Left cardiac atrium (tissue), 4 donors: Measurements from ENCODE around the gene KRTAP5-1. TPM values are rescaled to one million over a fixed set of nuclear protein-coding genes. Genes with fewer than 3 reads are reported as not detected.
"Not testable (repeated sequence)": the region's sequence is repeated elsewhere in the genome, so short reads cannot be mapped to it uniquely, and the experiment has no call there.

Source experiments
- ATAC-seq, 2 donors: fragments of 200-7000 bp; cut with Tn5 transposase; one replicate each; pipeline ENCODE4 v1.9.1; 2020; ENCODE audit warnings: mild to moderate bottlenecking in 2 of 2, moderate library complexity in 2 of 2
- DNase-seq: peaks from one replicate; pipeline ENCODE4 v3.0.0-alpha.2; 2020
- intact Hi-C, 2 donors: fragments of 100-400 bp; cut with DNase I; formaldehyde crosslinking; loops; one replicate each; pipeline versions ENCODE4 v1.14.1 to v1.15.1; 2022 to 2023
- long read RNA-seq: library from polyadenylated mRNA; unstranded; transcript quantifications from one replicate; pipeline ENCODE4 v2.0.0, GENCODE V29; 2021
- total RNA-seq, 2 donors: library from RNA; stranded (reverse); fragmentation: NEBNext Ultra II Directional; extraction: Animal tissue kit (Norgen Biotek cat#: 25700); gene quantifications; one replicate each; pipeline ENCODE4 v1.2.1, GENCODE V29; 2021
- donor health status: DM: no; HTN: yes; CAD: no.
- donor health status: DM: no; HTN: yes; CAD: no; lungs with severe emphysema.
- donor health status: DM: yes; HTN: yes; CAD: no.
- donor health status: Dilated cardiomyopathy.

KRTAP5-1 gene, protein sequence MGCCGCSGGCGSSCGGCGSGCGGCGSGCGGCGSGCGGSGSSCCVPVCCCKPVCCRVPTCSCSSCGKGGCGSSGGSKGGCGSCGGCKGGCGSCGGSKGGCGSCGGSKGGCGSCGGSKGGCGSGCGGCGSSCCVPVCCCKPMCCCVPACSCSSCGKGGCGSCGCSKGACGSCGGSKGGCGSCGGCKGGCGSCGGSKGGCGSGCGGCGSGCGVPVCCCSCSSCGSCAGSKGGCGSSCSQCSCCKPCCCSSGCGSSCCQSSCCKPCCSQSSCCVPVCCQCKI
- not detected for total RNA-seq
- long read RNA-seq = 0 reads

DNA sequence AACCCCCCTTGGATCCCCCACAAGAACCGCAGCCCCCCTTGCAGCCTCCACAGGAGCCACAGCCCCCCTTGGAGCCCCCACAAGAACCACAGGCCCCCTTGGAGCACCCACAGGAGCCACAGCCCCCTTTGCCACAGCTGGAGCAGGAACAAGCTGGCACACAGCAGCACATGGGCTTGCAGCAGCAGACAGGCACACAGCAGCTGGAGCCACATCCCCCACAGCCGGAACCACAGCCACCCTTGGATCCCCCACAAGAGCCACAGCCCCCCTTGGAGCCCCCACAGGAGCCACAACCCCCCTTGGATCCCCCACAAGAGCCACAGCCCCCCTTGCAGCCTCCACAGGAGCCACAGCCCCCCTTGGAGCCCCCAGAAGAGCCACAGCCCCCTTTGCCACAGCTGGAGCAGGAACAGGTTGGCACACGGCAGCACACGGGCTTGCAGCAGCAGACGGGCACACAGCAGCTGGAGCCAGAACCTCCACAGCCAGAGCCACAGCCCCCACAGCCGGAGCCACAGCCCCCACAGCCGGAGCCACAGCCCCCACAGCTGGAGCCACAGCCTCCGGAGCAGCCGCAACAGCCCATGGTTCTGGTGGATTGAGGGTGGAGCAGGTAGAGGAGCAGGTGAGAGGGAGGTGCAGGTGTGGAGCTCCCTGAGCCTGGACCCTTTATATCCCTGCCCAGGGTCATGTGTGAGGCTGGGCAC, at the start of gene KRTAP5-1:
TSS of gene KRTAP5-1 (minus strand) at position 623 of the 710 bp plus-strand sequence. CDS start at position 589, 34 bp downstream.
- ATAC-seq, intact Hi-C loops, DNase-seq: not testable (repeated sequence)

DNA sequence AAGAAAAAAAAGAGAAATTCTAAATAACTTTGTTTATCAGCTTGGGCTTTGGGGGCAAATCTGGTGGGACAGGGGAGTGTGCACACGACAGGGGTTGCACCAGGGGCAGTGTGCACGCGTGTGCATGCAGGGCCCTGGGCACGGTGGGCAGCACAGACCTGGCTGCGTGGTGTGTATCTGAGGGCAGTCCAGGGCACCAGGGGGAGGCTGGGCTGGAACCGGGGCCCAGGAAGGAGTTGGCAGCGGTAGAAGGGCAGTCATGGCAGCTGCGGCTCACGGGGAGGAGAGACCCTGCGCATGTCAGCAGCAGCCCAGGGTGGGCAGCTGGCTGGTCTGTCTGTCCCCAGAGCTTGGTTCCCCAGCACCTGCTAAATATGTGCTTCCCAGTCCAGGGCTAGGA, 48.8 kb upstream of the KRTAP5-1 start:
- ATAC-seq (no peak), DNase-seq (no peak)
- intact Hi-C loops = no loop called here

DNA sequence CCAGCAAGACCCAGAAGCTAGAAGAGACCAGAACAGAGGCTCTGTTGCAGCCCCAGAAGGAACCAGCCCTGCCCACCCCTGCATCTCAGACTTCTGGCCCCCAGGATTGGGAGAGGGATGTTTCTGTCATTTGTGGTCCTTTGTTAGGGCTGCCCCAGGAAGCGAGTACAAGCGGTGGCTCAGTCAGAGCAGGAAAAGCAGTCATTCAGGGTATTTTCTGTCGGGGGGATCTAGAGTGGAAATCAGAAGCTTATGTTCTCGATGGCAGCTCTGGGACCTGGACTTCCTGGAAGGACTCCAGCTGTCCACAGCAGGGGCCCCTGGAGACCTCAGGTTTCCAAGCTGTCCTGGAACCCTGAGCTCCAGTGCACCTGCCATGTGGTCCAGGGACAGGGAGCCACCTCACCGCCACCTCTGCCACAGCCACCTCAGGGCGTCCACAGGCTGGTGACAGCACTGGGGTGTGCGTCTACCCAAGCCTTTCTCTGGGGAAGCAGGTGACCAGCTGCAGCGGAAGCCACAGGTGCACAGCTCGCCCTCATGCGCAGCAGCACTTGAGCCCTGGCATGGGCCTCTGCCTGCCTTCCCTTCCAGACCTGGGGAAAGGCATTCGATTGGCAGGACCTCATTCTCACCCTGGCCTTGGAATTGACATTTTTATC, 47.1 kb upstream of the KRTAP5-1 start:
- DNase-seq (no peak), ATAC-seq (no peak)
- intact Hi-C loops = no loop called here

DNA sequence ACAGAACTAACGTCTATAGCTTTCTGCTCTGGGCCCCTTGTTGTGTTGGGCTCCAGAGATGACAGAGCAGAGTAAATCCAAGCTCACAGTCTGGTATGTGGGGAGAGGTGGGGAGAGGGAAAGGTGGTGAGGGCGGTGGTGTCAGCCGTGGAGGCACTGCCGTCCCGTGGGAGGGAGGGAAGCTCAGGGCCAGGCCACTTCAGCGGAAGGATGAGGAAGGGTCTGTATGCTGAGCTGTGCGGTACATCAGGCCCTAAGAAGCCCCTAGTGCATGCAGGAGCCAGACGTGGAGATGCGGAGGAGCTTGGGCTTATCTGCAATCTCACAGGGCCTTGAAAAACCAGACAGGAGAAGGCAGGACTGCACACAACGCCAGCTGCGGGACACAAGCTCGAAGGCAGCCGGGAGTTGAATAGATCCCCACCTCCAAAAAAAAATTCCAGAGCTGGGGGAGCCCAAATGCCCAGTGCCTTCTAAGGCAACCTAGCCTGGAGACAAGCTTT, 46.0 kb upstream of the KRTAP5-1 start:
- intact Hi-C loops = no loop called here
- no peak for ATAC-seq

DNA sequence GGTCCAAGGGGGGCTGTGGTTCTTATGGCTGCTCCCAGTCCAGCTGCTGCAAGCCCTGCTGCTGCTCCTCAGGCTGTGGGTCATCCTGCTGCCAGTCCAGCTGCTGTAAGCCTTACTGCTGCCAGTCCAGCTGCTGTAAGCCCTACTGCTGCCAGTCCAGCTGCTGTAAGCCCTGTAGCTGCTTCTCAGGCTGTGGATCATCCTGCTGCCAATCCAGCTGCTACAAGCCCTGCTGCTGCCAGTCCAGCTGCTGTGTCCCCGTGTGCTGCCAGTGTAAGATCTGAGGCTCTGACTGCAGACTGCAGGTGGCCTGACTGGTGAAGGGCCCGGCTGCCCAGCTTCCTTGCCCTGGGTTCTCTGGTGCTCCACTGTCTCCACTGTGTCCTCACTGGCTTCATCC, 45.2 kb upstream of the KRTAP5-1 start:
- ATAC-seq (no peak), DNase-seq (no peak)
- intact Hi-C loops = no loop called here

More for the DNA sequence above, 46.0 kb upstream of the KRTAP5-1 start:
- DNase-seq = no peak

DNA sequence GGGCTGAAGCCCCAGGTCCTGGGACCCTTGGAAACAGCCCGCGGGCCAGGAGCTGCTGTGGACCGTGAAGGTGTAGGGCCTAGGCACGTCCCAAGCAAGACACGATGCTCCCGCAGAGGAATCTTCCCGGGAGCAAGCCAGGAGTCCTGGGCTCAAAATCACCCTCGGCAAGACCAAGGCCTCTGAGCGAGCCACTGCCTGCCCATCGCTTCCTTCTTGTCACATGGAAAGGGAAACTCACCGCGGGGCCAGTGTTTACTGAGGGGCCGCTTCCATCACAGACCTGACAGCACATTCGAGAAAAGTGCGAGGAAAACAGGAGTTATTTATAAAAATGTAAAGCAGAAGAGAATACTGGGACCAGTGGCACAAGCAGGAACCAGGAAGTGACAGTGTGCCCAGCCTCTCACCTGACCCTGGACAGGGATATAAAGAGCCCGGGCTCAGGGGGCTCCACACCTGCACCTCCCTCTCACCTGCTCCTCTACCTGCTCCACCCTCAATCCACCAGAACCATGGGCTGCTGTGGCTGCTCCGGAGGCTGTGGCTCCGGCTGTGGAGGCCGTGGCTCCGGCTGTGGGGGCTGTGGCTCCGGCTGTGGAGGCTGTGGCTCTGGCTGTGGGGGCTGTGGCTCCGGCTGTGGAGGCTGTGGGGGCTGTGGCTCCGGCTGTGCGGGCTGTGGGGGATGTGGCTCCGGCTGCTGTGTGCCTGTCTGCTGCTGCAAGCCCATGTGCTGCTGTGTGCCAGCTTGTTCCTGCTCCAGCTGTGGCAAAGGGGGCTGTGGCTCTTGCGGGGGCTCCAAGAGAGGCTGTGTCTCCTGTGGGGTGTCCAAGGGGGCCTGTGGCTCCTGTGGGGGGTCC, 44.5 kb upstream of the KRTAP5-1 start, which contains the start of gene KRTAP5-5:
TSS of gene KRTAP5-5 (plus strand) at position 450 of the 860 bp plus-strand sequence. CDS start at position 516, 66 bp downstream.
- DNase-seq (no peak), ATAC-seq (no peak)
- intact Hi-C loops = loop anchor here in 1 of 2 donors (5.0 kb wide), 1 partner anchor 82 kb away; no protein-coding TSS in a partner anchor

DNA sequence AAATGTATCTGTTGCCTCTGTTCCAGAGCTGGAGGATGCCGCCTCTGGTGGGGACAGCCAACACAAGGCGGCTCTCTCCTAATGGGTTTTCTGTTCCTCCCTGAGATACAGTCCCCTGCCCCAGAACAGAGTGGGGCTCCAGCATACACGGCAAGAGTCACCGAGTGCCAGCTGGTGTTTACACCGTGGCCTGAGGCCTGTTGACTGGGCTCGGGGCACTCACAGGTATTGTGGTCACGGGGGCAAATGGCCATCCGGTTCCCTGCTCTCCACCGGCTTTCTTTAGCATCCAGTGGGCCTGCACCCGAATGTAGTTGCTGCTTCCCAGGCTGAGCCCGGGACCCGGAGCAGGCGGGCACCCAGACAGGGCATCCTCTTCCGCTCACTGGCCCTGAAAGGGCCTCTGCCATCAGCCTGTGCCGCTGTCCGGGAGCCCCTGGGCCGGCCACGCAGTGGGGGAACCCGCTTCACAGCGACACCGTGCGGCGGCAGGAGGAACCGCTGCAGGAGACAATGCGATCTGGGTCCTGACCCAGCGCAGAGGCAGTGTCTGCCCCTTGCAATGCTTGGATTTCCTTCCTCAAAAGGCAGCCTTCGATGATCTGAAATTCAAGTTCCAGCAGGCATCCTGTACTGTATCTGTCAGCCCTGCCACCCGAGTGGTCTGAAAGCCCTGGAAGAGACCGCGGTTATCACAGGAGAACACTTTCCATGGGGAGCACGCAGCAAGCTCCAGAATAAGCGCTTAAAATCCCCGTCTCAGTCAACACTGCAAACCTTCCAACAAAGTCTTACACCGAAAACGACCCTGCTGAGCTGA, 43.6 kb upstream of the KRTAP5-1 start:
- ATAC-seq (peak; percentile 67 to 90), DNase-seq (peak; percentile 58)
- intact Hi-C loops = loop anchor here in 1 of 2 donors (5.0 kb wide), 1 partner anchor 81 kb away; no protein-coding TSS in a partner anchor

DNA sequence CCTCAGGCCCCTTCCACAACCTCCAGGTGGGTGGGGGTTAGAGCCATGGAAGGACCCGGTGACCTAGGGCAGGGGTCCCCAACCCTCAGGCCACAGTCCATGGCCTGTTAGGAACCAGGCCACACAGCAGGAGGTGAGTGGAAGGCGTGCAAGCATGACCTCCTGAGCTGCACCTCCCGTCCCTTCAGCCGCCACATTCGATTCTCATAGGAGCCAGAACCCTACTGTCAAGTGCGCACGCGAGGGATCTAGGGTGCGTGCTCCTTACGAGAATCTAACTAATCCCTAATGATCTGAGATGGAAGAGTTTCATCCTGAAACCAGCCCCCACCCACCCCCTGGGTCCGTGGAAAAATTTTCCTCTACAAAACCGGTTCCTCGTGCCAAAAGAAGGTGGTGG, 40.5 kb upstream of the KRTAP5-1 start:
- ATAC-seq (no peak), DNase-seq (no peak)
- intact Hi-C loops = loop anchor here in 1 of 2 donors (5.0 kb wide), 1 partner anchor 78 kb away; no protein-coding TSS in a partner anchor

DNA sequence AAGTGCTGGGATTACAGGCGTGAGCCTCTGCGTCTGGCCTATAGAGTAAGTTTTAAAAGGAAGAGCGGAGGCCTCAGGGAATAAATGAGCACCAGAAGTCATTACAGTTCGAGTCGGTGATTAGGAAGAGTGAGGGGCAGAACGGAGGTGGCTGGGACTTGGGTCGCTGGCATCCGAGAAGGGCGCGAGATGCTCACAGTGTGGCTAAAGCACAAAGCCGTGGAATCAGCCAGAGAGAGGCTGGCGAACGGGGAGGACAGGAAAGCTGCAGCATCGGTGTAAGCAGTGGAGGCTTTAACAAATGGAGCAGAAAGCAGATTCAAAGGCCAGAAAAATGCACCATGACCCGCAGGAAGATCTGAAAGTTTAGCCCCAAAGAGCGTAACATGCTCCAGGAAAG, 39.5 kb upstream of the KRTAP5-1 start:
- intact Hi-C loops = loop anchor here in 1 of 2 donors (5.0 kb wide), 1 partner anchor 77 kb away; no protein-coding TSS in a partner anchor
- ATAC-seq = no peak
- no peak for DNase-seq

DNA sequence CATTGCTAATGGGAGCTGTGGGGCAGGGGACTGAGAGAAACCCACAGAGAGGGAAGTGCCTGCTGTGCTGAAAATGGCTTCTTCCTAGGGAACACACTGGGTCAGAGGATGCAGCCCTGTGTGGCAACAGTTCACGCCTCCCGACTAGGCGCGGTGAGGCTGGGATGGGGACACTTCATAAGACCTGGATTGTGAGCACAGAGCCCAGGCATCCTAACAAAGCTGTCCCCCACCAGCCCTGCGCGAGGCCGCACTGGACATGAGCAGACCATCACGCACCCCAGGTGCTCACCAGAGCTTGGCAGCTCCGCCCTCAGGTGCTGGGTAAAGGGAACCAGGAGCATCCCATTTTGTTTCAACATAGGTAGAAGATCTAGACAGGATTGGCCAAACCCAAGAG, 38.6 kb upstream of the KRTAP5-1 start:
- ATAC-seq (no peak), DNase-seq (no peak)
- intact Hi-C loops = no loop called here

DNA sequence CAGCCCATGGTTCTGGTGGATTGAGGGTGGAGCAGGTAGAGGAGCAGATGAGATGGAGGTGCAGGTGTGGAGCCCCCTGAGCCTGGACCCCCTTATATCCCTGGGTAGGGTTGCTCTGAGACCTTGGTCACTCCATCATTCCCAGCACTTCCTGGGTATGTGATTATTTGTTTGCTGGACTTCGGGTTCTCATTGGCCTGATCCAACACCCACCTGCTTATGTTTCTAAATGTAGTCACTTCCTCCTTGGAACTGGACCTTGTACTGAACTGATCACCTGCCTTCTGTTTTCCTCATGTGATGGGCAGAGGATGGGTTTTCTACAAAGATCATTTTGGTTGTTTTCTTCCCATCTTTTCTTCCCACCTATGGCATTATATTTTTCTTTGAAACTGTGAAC, 37.0 kb upstream of the KRTAP5-1 start, which contains the start of gene KRTAP5-4:
TSS of gene KRTAP5-4 (minus strand) at position 53 of the 400 bp plus-strand sequence. CDS start at position 8, 45 bp downstream.
- ATAC-seq (no peak), DNase-seq (no peak)
- intact Hi-C loops = no loop called here

DNA sequence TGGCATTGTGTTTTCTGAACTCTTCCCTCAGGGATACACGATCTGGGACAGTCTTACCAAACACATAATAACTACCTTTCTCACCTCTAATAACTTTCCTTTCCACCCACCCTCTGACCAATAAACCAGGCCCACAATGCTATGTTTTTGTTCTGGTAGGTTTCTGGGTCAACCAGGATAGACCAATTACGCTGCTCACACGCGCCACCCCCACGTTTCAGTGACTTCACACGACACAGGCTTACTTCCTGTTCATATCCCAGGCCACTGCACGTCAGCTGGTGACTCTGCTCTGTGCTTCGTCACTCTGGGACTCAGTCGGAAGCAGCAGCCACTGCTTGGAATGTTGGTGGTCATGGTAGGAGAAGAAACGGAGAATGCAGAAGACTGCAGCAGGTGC, 34.4 kb upstream of the KRTAP5-1 start:
- intact Hi-C loops = no loop called here
- DNase-seq = no peak
- ATAC-seq = no peak

DNA sequence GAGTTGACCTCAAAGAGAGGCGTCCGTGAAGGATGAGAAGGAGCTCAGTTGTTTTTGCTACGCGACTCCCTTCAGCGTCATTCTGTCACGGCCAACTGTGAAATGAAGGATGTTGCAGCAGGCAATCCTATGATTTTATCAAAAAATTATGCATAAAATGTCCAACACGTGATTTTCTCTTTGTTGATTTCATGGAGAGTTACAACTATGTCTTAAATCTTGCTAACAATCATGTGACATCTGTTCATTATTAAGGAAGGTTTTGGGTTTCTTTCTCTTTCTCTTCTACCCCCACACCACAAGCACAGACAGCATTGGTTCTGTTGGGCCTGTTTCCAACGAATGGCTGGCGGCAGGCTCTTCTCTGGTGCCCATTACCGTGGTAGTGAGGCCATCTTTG, 33.1 kb upstream of the KRTAP5-1 start:
- intact Hi-C loops = no loop called here
- ATAC-seq (no peak), DNase-seq (no peak)

DNA sequence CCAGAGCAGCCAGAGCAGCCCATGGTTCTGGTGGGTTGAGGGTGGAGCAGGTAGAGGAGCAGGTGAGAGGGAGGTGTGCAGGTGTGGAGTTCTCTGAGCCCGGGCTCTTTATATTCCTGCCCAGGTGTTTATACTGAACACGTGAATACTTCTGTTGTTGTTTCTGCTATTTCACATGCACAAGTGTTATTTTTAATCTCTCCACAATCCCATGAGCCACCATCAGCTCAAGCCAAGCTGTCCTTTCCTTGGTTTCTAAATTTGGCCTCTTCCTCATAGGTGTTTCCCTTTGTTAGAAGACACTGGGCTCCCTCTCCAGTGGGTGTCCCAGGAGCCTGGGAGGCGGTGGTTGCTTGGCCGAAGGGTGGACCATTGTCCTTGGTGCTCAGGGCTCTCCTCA, 23.3 kb upstream of the KRTAP5-1 start, which contains the start of gene KRTAP5-3:
TSS of gene KRTAP5-3 (minus strand) at position 101 of the 400 bp plus-strand sequence. CDS start at position 23, 78 bp downstream.
- no peak for DNase-seq
- intact Hi-C loops = no loop called here
- ATAC-seq = no peak

DNA sequence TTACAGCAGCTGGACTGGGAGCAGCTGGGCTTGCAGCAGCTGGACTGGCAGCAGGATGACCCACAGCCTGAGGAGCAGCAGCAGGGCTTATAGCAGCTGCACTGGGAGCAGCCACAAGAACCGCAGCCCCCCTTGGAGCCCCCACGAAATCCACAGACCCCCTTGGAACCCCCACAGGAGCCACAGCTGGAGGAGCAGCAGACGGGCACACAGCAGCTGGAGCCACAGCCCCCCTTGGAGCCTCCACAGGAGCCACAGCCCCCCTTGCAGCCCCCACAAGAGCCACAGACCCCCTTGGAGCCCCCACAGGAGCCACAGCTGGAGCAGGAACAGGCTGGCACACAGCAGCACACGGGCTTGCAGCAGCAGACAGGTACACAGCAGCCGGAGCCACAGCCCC, 22.8 kb upstream of the KRTAP5-1 start:
- DNase-seq, ATAC-seq, intact Hi-C loops: not testable (repeated sequence)

DNA sequence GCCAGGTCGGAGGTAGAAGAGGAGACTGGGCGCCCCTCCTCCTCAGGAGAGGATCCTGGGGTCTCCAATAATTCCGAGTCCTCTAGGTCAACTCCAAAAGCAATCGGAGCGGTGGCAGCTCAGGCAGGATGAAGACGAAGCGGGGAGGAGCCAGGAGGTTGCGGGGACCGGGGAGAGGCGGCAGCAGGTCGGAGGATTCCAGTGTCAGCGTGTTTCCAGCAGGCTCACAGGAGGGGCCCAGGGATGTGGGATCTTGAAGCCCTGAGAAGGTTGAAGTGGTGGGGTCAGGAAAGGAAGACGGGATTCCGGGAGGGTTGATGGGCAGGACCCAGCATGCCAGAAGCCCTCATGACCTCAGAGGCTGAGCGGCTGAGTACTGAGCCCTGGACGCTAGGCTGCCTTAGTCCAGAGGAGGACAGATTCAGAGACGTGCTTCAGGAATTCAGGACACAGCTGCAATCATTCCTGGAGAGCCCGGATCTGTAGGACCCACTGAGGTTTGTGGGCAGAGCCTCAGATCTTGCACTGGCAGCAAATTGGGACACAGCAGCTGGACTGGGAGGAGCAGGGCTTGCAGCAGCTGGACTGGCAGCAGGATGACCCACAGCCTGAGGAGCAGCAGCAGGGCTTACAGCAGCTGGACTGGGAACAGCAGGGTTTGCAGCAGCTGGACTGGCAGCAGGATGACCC, 22.2 kb upstream of the KRTAP5-1 start:
- intact Hi-C loops, DNase-seq: not testable (repeated sequence)
- ATAC-seq = peak in 1 of 2 donors; percentile 30

DNA sequence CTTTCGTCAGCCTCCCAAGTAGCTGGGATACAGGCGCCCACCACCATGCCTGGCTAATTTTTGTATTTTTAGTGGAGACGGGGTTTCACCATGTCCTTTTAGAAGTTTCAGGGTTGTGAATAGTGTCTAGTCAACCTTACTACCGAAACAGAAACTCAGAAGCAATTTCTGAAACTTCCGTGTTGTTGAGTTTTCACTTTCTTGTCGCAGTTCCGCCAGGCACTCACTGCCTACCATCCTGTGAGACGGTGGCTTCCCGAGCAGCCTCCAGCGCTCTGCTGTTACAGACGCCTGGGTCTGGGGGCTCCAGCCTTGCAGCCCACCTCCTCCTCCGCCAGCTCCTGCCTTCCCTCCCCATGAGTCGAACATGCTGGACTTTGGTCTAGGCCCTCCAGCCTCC, 20.8 kb upstream of the KRTAP5-1 start:
- DNase-seq, intact Hi-C loops, ATAC-seq: not testable (repeated sequence)
